Body of pancreas (tissue), 4 donors: ENCODE measurements around the gene LITAFD. TPM values are rescaled to one million over a fixed set of nuclear protein-coding genes. Genes with fewer than 3 reads are reported as not detected.

Experiments
- ATAC-seq: fragments of 150-250 bp; one replicate; pipeline ENCODE4 v1.9.1; 2016
- DNase-seq, 4 donors: peaks; one replicate each; pipeline ENCODE4 v3.0.0-alpha.2; 2019
- H3K27ac ChIP-seq, 4 donors: fragments of 200-600 bp; sonication (generic); 1 replicate in 3 of 4; 2 replicates in 1 of 4; pipeline versions ENCODE4 v1.5.1 to v1.6.1; 2016 to 2019; ENCODE audit warnings: mild to moderate bottlenecking in 1 of 4, mixed read lengths in 1 of 4, moderate library complexity in 1 of 4
- H3K27me3 ChIP-seq, 2 donors: fragments of 200-600 bp; sonication (generic); one replicate each; pipeline ENCODE4 v1.6.0; 2016; ENCODE audit warnings: mild to moderate bottlenecking in 1 of 2
- H3K36me3 ChIP-seq, 2 donors: fragments of 200-600 bp; sonication (generic); replicated peaks in 1 of 2; 2 replicates each; pipeline ENCODE4 v1.5.1; 2016; ENCODE audit warnings: low read depth in 2 of 2; ENCODE audit not compliant: insufficient read depth in 1 of 2
- H3K4me1 ChIP-seq: fragments of 200-600 bp; sonication (generic); one replicate; pipeline ENCODE4 v1.6.0; 2016
- H3K4me3 ChIP-seq, 2 donors: fragments of 200-600 bp; sonication (generic); 1 replicate in 1 of 2; 2 replicates in 1 of 2; pipeline ENCODE4 v1.5.1; 2016 to 2019
- H3K9me3 ChIP-seq, 3 donors: fragments of 200-600 bp; sonication (generic); 1 replicate in 2 of 3; 2 replicates in 1 of 3; pipeline ENCODE4 v1.5.1; 2016
- POLR2A ChIP-seq, 3 donors: fragments of 450-650 bp; IDR thresholded peaks; one replicate each; pipeline ENCODE4 v1.6.1; 2016; ENCODE audit warnings: antibody characterized with exemption in 3 of 3, mild to moderate bottlenecking in 2 of 3
- WGBS, 2 donors: methylation state at CpG; one replicate each; pipeline ENCODE4 v1.1.5; 2017; 5-methylcytosine and 5-hydroxymethylcytosine counted together
- intact Hi-C: fragments of 100-400 bp; cut with DNase I; formaldehyde crosslinking; loops from one replicate; pipeline ENCODE4 v1.15.1; 2023
- total RNA-seq, 2 donors: library from RNA; depleted of rRNA; stranded (reverse); fragments of >200 nt; gene quantifications; one replicate each; pipeline ENCODE4 v1.1.0, GENCODE V29; 2016
- TF ChIP-seq, protein P1 (sequence below), 7 experiments: fragments of 450-650 bp in 4 of 7; fragments of 200-600 bp in 3 of 7; sonication (generic) in 3 of 7; IDR thresholded peaks; one replicate each; pipeline ENCODE4 v1.5.1; 2016 to 2019; ENCODE audit warnings: antibody characterized with exemption in 7 of 7

The LITAFD gene
- total RNA-seq, 2 donors from 2014 or later: not detected

DNA sequence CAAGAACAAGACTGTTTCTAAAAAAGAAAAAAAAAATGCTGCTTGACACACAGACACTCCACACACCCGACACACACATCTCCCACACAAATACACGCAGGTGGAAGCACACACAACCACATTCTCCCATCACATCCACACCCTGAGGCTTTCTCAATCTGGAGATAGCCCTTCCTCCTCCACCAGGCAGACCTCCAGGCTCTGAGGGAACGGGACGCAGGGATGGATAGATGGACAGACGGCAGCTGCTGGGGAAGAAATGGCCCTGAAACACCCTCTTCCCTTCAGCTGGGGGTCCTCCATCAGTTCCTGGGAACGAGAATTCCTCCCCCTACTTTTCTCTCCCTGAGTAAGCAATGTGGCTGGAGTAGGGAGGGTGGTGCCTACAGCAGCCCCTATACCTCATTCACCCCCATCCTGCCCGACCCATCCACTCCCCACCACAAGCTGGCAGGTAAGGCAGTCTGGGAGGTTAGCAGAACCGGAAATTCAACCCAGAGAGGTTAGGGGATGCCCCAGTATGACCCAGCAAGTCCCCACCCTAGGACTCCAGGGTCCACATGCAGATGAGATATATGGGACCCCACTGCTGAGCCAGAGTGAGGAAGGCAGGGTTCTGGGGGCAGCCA, 4.1 kb upstream of the LITAFD start:
- TF ChIP-seq POLR2A (IDR thresholded peaks at IDR 0.05): no peak
- TF ChIP-seq, protein P1, sequence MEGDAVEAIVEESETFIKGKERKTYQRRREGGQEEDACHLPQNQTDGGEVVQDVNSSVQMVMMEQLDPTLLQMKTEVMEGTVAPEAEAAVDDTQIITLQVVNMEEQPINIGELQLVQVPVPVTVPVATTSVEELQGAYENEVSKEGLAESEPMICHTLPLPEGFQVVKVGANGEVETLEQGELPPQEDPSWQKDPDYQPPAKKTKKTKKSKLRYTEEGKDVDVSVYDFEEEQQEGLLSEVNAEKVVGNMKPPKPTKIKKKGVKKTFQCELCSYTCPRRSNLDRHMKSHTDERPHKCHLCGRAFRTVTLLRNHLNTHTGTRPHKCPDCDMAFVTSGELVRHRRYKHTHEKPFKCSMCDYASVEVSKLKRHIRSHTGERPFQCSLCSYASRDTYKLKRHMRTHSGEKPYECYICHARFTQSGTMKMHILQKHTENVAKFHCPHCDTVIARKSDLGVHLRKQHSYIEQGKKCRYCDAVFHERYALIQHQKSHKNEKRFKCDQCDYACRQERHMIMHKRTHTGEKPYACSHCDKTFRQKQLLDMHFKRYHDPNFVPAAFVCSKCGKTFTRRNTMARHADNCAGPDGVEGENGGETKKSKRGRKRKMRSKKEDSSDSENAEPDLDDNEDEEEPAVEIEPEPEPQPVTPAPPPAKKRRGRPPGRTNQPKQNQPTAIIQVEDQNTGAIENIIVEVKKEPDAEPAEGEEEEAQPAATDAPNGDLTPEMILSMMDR (IDR thresholded peaks at IDR 0.05): no peak
- Histone ChIP-seq H3K4me3 (no peak overlapping the region), H3K27me3 (no peaks in the 10 kb centered on the region), H3K27ac (peak overlapping the region in 2 of 4 donors; percentile 56 to 70), H3K36me3 (no peaks in the 10 kb centered on the region), H3K9me3 (no peaks in the 10 kb centered on the region), H3K4me1 (peaks cover 15% of the 10 kb centered on the region)
- 73 to 76% methylated on average over 7 to 8 of the region's 8 CpGs for WGBS, 2 donors
- DNase-seq: no peak
- intact Hi-C loops: loop anchor here (5.0 kb wide), 1 partner anchor 211 kb away; no protein-coding TSS in a partner anchor
- peak; percentile 33 for ATAC-seq

DNA sequence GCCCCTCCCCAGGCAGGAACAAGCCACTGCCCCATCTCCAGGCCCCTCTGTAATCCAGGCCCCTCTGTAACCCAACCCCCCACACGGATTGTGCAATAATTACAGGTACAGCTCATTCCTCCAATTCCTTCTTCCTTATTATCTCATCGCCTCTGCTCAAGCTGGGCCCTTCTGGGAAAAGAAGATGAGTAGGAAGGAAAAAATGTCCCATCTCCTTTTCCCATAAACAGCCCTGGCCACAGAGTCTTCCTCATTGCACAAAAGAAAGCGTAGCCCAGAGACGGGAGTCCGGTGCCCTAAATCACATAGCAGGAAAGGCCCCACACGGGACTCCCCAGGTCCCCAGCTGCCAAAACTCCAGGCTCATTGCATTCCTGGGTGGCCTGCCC, 3.6 kb upstream of the LITAFD start:
- peaks cover 15% of the 10 kb centered on the region for H3K4me1 ChIP-seq
- no peaks in the 10 kb centered on the region for H3K9me3 ChIP-seq
- H3K27ac ChIP-seq: peak overlapping the region in 2 of 4 donors; percentile 56 to 70
- ATAC-seq (peak; percentile 34), DNase-seq (peak in 1 of 4 donors; percentile 40)
- intact Hi-C loops: loop anchor here (5.0 kb wide), 1 partner anchor 211 kb away; no protein-coding TSS in a partner anchor
- TF ChIP-seq, protein P1 (IDR thresholded peaks at IDR 0.05): no peak
- TF ChIP-seq POLR2A (IDR thresholded peaks at IDR 0.05): no peak
- H3K27me3 ChIP-seq: no peaks in the 10 kb centered on the region
- WGBS, 2 donors: 58 to 63% methylated on average over 6 of the region's 6 CpGs
- H3K4me3 ChIP-seq: no peak overlapping the region
- no peaks in the 10 kb centered on the region for H3K36me3 ChIP-seq

DNA sequence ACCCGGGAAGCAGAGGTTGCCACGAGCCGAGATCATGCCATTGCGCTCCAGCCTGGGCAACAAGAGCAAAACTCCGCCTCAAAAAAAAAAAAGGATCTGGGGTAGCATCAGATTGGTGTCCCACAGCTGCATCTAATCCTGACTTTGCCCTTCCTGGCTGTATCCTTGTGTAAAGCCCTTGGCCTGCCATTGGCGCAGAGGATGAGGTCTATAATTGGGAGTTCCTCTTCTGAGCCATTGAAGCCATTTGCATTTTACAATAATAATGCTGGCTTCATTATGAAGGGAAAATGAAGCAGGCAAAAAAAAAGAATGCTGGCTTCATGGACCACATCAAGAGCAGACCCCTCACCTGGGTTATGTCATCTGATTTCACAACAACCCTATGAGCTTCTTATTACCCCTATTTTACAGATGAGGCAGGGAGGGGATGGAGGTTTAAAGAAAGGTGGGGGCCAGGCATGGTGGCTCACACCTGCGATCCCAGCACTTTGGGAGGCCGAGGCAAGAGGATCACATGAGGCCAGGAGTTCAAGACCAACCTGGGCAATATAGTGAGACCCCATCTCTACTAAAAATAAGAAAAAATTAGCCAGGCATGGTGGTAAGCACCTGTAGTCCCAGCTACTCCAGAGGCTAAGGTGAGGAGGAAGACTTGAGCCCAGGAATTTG, 1.2 kb upstream of the LITAFD start:
- TF ChIP-seq, protein P1 (IDR thresholded peaks at IDR 0.05): no peak
- TF ChIP-seq POLR2A (IDR thresholded peaks at IDR 0.05): no peak
- H3K36me3 ChIP-seq: no peaks in the 10 kb centered on the region
- 79 to 81% methylated on average over 8 of the region's 8 CpGs for WGBS, 2 donors
- H3K4me1 ChIP-seq: peaks cover 21% of the 10 kb centered on the region
- H3K27me3 ChIP-seq: no peaks in the 10 kb centered on the region
- ATAC-seq: no peak
- H3K9me3 ChIP-seq: no peaks in the 10 kb centered on the region
- no peak for DNase-seq
- H3K27ac ChIP-seq: no peak overlapping the region
- intact Hi-C loops: loop anchor here (5.0 to 10.0 kb wide), 2 partner anchors 224 to 316 kb away; no protein-coding TSS in a partner anchor
- H3K4me3 ChIP-seq: no peak overlapping the region

DNA sequence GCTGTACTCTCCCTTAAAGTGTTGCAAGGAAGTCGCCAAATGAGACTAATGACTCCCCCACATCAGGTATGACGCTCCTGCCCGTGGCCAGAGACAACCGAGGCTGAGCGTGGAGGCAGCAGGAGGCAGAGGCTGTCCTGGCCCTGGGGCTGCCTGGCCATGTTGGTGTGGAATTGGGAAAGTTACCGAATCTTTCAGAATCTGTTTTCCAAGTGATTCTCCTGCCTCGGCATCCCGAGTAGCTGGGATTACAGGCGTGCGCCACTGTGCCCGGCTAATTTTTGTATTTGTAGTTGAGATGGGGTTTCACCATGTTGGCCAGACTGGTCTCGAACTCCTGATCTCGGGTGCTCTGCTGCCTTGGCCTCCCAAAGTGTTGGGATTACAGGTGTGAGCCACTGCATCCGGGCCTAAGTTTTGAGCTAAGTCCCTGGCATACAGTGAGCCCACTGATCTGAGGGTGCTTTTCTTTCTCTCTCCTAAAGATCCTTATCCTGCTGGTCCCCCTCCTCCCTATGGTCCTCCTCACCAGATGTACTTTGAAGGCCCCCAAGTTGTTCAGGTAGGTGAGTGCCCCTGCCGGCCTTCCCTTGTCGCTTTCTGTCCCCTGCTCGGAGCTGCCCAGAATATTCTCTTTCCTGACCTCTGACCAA, 700 bp downstream of the LITAFD start:
- ATAC-seq (no peak), DNase-seq (no peak)
- 75 to 80% methylated on average over 15 to 17 of the region's 17 CpGs for WGBS, 2 donors
- no peak for TF ChIP-seq POLR2A (IDR thresholded peaks at IDR 0.05)
- TF ChIP-seq, protein P1 (IDR thresholded peaks at IDR 0.05): no peak
- no peaks in the 10 kb centered on the region for H3K9me3 ChIP-seq
- intact Hi-C loops: loop anchor here (5.0 to 10.0 kb wide), 2 partner anchors 226 to 318 kb away; no protein-coding TSS in a partner anchor
- no peak overlapping the region for H3K27ac ChIP-seq
- H3K4me1 ChIP-seq: peaks cover 27% of the 10 kb centered on the region
- no peak overlapping the region for H3K4me3 ChIP-seq
- H3K27me3 ChIP-seq: no peaks in the 10 kb centered on the region
- H3K36me3 ChIP-seq: no peaks in the 10 kb centered on the region
